Measurements from ENCODE around the gene EEPD1. TPM values are rescaled to one million over a fixed set of nuclear protein-coding genes. Genes with fewer than 3 reads are reported as not detected.

The EEPD1 gene
- polyA plus RNA-seq, 1 of the 3 experiments (the other 2 are of a cell fraction): 5.0 TPM

GRCh38 chr7:36313607-36314006 is 160.6 kb downstream of the EEPD1 start:
- Histone ChIP-seq H3K36me3 (replicated peaks in 1 of 2; ENCODE audit: control insufficient read depth in 1 of 2, insufficient read depth in 2 of 2, low read length in 1 of 2) (no peaks in the 10 kb centered on the region), H3K27ac (ENCODE audit: low read depth in 2 of 2, low read length in 1 of 2) (no peak overlapping the region), H2AFZ (ENCODE audit: low read depth) (no peak overlapping the region), H3K4me2 (no peak overlapping the region), H3K79me2 (ENCODE audit: insufficient read depth) (no peaks in the 10 kb centered on the region), H3K9me2 (no peaks in the 10 kb centered on the region), H3K9me3 (no peaks in the 10 kb centered on the region), H3K4me1 (ENCODE audit: control insufficient read depth in 1 of 2, insufficient read depth in 2 of 2, low read depth in 1 of 2, low read length in 1 of 2) (peaks cover 0 to 10% of the 10 kb centered on the region in 2 experiments; a peak in 1 of 4 replicates), H4K20me1 (ENCODE audit: insufficient read depth) (no peaks in the 10 kb centered on the region), H3K4me3 (ENCODE audit: low read depth in 2 of 2, low read length in 1 of 2) (no peak overlapping the region), H3K9ac (no peak overlapping the region), H3F3A (replicated peaks; ENCODE audit: insufficient read depth) (no peaks in the 10 kb centered on the region), H3K27me3 (ENCODE audit: insufficient read depth) (no peaks in the 10 kb centered on the region)
- TF ChIP-seq SIN3A (IDR thresholded peaks at IDR 0.05; ENCODE audit: borderline replicate concordance, low read depth, low read length): no peak
- no peak for TF ChIP-seq FOXJ3 (CRISPR knock-in tag; IDR thresholded peaks at IDR 0.05)
- no peak for TF ChIP-seq YY1 (IDR thresholded peaks at IDR 0.05; ENCODE audit: low read depth)
- TF ChIP-seq MEF2A (IDR thresholded peaks at IDR 0.05; ENCODE audit: borderline replicate concordance, low read depth): no peak
- TF ChIP-seq IRF3 (IDR thresholded peaks at IDR 0.05; ENCODE audit: low read depth, low read length): no peak
- no peak for TF ChIP-seq POLR2AphosphoS5 (IDR thresholded peaks at IDR 0.05; ENCODE audit: low read depth, low read length)
- no peak for TF ChIP-seq ELF1 (IDR thresholded peaks at IDR 0.05)
- TF ChIP-seq EP300 (IDR thresholded peaks at IDR 0.05; ENCODE audit: borderline replicate concordance in 1 of 2, low read depth in 1 of 2, low read length in 1 of 2): no peak
- no peak for TF ChIP-seq ZBTB33 (IDR thresholded peaks at IDR 0.05; ENCODE audit: borderline replicate concordance, low read depth)
- TF ChIP-seq RCOR1 (IDR thresholded peaks at IDR 0.05; ENCODE audit: low read length): no peak
- no peak for TF ChIP-seq PBX3 (IDR thresholded peaks at IDR 0.05)
- no peak for TF ChIP-seq NRF1 (IDR thresholded peaks at IDR 0.05; ENCODE audit: low read depth, low read length)
- TF ChIP-seq JUND (IDR thresholded peaks at IDR 0.05): no peak
- TF ChIP-seq REST (IDR thresholded peaks at IDR 0.05; ENCODE audit: low read depth, low read length): no peak
- TF ChIP-seq TCF12 (IDR thresholded peaks at IDR 0.05): no peak
- TF ChIP-seq TAF1 (IDR thresholded peaks at IDR 0.05; ENCODE audit: borderline replicate concordance, low read depth, low read length): no peak
- TF ChIP-seq RXRA (IDR thresholded peaks at IDR 0.05; ENCODE audit: borderline replicate concordance, low read depth): no peak
- TF ChIP-seq EZH2phosphoT487 (IDR thresholded peaks at IDR 0.05; ENCODE audit: borderline replicate concordance, low read depth): no peak
- 83% methylated on average over 6 of the region's 6 CpGs for WGBS (ENCODE audit: low lambda C conversion rate)
- CTCF ChIA-PET: interaction anchor here (9.6 to 9.7 kb wide), 2 partner anchors 10 to 328 kb away, joined by 178 to 265 read pairs; no protein-coding TSS in a partner anchor
- DNase-seq: no peak
- POLR2A ChIA-PET: no interaction called here

Data from SK-N-SH (cell line).